HEK293 (cell line): Measurements from ENCODE around the gene TP53AIP1.

Source experiments
- CTCF ChIA-PET: fragments of 350-600 bp; formaldehyde crosslinking; extraction: SDS; loops from one replicate; lab custom pipeline; 2021; ENCODE audit warnings: antibody characterized with exemption; lab: Yijun Ruan, JAX
- POLR2A ChIA-PET: fragments of 300-600 bp; formaldehyde crosslinking; extraction: SDS; loops from one replicate; lab custom pipeline; 2020; ENCODE audit warnings: antibody characterized with exemption, inconsistent platforms; lab: Yijun Ruan, JAX
- H3K27ac ChIP-seq: fragments of 200-500 bp; sonication (Bioruptor generic); 2 replicates; pipeline ENCODE4 v1.5.1; 2014; ENCODE audit warnings: low read depth, low read length, control low read depth, inconsistent platforms; ENCODE audit errors: extremely low read depth
- H3K36me3 ChIP-seq, 2 experiments: fragments of 200-500 bp in 1 of 2; sonication (Bioruptor generic) in 1 of 2; 1 replicate in 1 of 2; 2 replicates in 1 of 2; pipeline ENCODE4 v1.5.1; 2014 to 2017; ENCODE audit warnings: inconsistent platforms in 2 of 2, low read length in 2 of 2; ENCODE audit not compliant: control insufficient read depth in 2 of 2, insufficient read depth in 1 of 2
- H3K4me1 ChIP-seq: fragments of 200-500 bp; sonication (Bioruptor generic); 2 replicates; pipeline ENCODE4 v1.5.1; 2014; ENCODE audit warnings: mild to moderate bottlenecking, low read length, inconsistent platforms; ENCODE audit not compliant: control insufficient read depth, insufficient read depth
- H3K4me3 ChIP-seq: 2 replicates; pipeline ENCODE4 v1.5.1; 2011; ENCODE audit warnings: low read depth, mild to moderate bottlenecking, control low read depth, low read length, moderate library complexity
- H3K9me3 ChIP-seq: fragments of 200-500 bp; sonication (Bioruptor generic); 2 replicates; pipeline ENCODE4 v1.5.1; 2014; ENCODE audit warnings: low read depth, low read length, inconsistent platforms; ENCODE audit not compliant: control insufficient read depth, insufficient read depth
- BCL11A ChIP-seq: fragments of 450-650 bp; formaldehyde crosslinking; IDR thresholded peaks from 2 replicates; pipeline ENCODE4 v1.5.1; 2016; ENCODE audit warnings: low read depth, missing biosample characterization, missing genetic modification characterization
- BCL11B ChIP-seq: fragments of 450-650 bp; formaldehyde crosslinking; IDR thresholded peaks from 2 replicates; pipeline ENCODE4 v1.5.1; 2016; ENCODE audit warnings: low read depth, missing biosample characterization, missing genetic modification characterization
- PRDM1 ChIP-seq: fragments of 450-650 bp; formaldehyde crosslinking; IDR thresholded peaks from 2 replicates; pipeline ENCODE4; 2016; ENCODE audit warnings: missing biosample characterization, missing genetic modification characterization
- REPIN1 ChIP-seq: fragments of 450-650 bp; formaldehyde crosslinking; IDR thresholded peaks from 2 replicates; pipeline ENCODE4 v1.5.1; 2017; ENCODE audit warnings: missing biosample characterization, missing genetic modification characterization, low read depth
- ZFHX2 ChIP-seq: fragments of 450-650 bp; formaldehyde crosslinking; conservative IDR thresholded peaks from 2 replicates; pipeline ENCODE4 v1.5.1; 2016; ENCODE audit warnings: missing biosample characterization, missing genetic modification characterization
- ZNF112 ChIP-seq: fragments of 450-650 bp; formaldehyde crosslinking; IDR thresholded peaks from 2 replicates; pipeline ENCODE4 v1.5.0; 2017; ENCODE audit warnings: missing biosample characterization, missing genetic modification characterization
- ZNF24 ChIP-seq: fragments of 450-650 bp; formaldehyde crosslinking; IDR thresholded peaks from 2 replicates; pipeline ENCODE4 v1.5.1; 2016; ENCODE audit warnings: missing biosample characterization, missing genetic modification characterization
- ZNF280C ChIP-seq: fragments of 450-650 bp; formaldehyde crosslinking; IDR thresholded peaks from 2 replicates; pipeline ENCODE4 v1.5.1; 2016; ENCODE audit warnings: missing biosample characterization, missing genetic modification characterization
- ZNF433 ChIP-seq: fragments of 450-650 bp; formaldehyde crosslinking; IDR thresholded peaks from 2 replicates; pipeline ENCODE4 v1.5.1; 2016; ENCODE audit warnings: missing biosample characterization, missing genetic modification characterization, low read depth
- ZNF585B ChIP-seq: fragments of 450-650 bp; formaldehyde crosslinking; IDR thresholded peaks from 2 replicates; pipeline ENCODE4 v1.5.1; 2016; ENCODE audit warnings: missing biosample characterization, missing genetic modification characterization
- ZNF629 ChIP-seq: fragments of 450-650 bp; formaldehyde crosslinking; IDR thresholded peaks from 2 replicates; pipeline ENCODE4 v1.5.1; 2017; ENCODE audit warnings: missing biosample characterization, missing genetic modification characterization
- ZNF660 ChIP-seq: fragments of 450-650 bp; IDR thresholded peaks from 2 replicates; pipeline ENCODE4 v1.5.1; 2018; ENCODE audit warnings: missing biosample characterization, mild to moderate bottlenecking, missing genetic modification characterization
- TF ChIP-seq, protein P1 (sequence below): fragments of 450-650 bp; formaldehyde crosslinking; IDR thresholded peaks from 2 replicates; pipeline ENCODE4 v1.5.1; 2016; ENCODE audit warnings: missing biosample characterization, missing genetic modification characterization, borderline replicate concordance

Gene TP53AIP1

DNA sequence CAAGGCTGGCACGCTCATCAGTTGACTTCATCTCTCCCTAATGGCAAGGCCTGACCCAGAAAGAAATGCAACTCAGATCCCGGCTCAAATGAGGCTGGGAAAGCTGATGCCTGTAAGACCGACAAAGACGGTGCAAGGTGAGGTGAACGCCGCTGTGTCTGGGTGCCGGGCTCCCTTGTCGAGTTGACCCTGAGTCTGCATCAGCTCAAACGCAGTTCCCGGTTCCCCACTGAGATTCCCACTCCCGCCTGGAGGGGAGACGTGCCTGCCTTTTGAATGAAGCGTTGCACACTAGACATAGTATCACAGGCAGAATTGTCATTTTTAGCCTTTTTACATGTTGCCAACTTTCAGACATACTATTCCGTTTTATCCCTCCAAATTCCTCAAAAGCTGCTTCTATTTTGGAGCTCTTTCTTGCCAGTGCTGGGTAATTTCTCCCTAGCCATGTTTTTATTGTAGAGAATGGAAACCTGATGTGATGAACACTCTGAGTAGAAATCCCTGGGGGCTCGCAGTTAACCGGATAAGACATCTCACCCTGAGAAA, 831 bp upstream of the TP53AIP1 start:
- ChIA-PET CTCF (interaction anchor here (1.6 to 1.7 kb wide), 2 partner anchors 51 to 57 kb away, joined by 3 to 7 read pairs; no protein-coding TSS in a partner anchor), POLR2A (no interaction called here)
- H3K4me3 ChIP-seq: no peak overlapping the region
- no peak overlapping the region for H3K27ac ChIP-seq
- no peaks in the 10 kb centered on the region for H3K36me3 ChIP-seq
- no peaks in the 10 kb centered on the region for H3K9me3 ChIP-seq
- TF ChIP-seq, protein P1, sequence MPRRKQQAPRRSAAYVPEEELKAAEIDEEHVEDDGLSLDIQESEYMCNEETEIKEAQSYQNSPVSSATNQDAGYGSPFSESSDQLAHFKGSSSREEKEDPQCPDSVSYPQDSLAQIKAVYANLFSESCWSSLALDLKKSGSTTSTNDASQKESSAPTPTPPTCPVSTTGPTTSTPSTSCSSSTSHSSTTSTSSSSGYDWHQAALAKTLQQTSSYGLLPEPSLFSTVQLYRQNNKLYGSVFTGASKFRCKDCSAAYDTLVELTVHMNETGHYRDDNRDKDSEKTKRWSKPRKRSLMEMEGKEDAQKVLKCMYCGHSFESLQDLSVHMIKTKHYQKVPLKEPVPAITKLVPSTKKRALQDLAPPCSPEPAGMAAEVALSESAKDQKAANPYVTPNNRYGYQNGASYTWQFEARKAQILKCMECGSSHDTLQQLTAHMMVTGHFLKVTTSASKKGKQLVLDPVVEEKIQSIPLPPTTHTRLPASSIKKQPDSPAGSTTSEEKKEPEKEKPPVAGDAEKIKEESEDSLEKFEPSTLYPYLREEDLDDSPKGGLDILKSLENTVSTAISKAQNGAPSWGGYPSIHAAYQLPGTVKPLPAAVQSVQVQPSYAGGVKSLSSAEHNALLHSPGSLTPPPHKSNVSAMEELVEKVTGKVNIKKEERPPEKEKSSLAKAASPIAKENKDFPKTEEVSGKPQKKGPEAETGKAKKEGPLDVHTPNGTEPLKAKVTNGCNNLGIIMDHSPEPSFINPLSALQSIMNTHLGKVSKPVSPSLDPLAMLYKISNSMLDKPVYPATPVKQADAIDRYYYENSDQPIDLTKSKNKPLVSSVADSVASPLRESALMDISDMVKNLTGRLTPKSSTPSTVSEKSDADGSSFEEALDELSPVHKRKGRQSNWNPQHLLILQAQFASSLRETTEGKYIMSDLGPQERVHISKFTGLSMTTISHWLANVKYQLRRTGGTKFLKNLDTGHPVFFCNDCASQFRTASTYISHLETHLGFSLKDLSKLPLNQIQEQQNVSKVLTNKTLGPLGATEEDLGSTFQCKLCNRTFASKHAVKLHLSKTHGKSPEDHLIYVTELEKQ (tag by site-specific recombination): no peak
- no peak for TF ChIP-seq PRDM1
- no peak for TF ChIP-seq ZNF112 (tag by site-specific recombination)
- no peak for TF ChIP-seq ZNF24
- no peak for TF ChIP-seq ZNF433 (tag by site-specific recombination)
- no peak for TF ChIP-seq BCL11B (tag by site-specific recombination)
- no peak for TF ChIP-seq ZNF280C (tag by site-specific recombination)
- no peaks in the 10 kb centered on the region for H3K4me1 ChIP-seq

GRCh38 chr11:128942272-128942612, 429 bp downstream of the TP53AIP1 start:
- Histone ChIP-seq H3K36me3 (no peaks in the 10 kb centered on the region), H3K27ac (no peak overlapping the region), H3K4me3 (no peak overlapping the region), H3K4me1 (no peaks in the 10 kb centered on the region), H3K9me3 (no peaks in the 10 kb centered on the region)
- TF ChIP-seq ZNF629 (tag by site-specific recombination) (no peak), ZNF660 (tag by site-specific recombination) (no peak)
- ChIA-PET POLR2A (no interaction called here), CTCF (interaction anchor here (0.6 to 1.1 kb wide), 2 partner anchors 58 to 647 kb away, joined by 3 to 6 read pairs; no protein-coding TSS in a partner anchor)

- POLR2A ChIA-PET: no interaction called here
- CTCF ChIA-PET: interaction anchor here (0.6 to 1.1 kb wide), 3 partner anchors 15 to 648 kb away, joined by 3 to 6 read pairs (median 3); no protein-coding TSS in a partner anchor
- no peak overlapping the region for H3K27ac ChIP-seq
Measured at GRCh38 chr11:128941573-128942271, 949 bp downstream of the TP53AIP1 start.

GRCh38 chr11:128941110-128941509, 1.6 kb downstream of the TP53AIP1 start:
- no peak overlapping the region for H3K4me3 ChIP-seq
- TF ChIP-seq BCL11A (no peak), ZNF585B (tag by site-specific recombination) (no peak)
- TF ChIP-seq, all 188 proteins: peak for 0
- CTCF ChIA-PET: interaction anchor here (1.1 kb wide), 1 partner anchor 15 kb away, joined by 3 read pairs; no protein-coding TSS in a partner anchor
- POLR2A ChIA-PET: no interaction called here
- H3K4me1 ChIP-seq: no peaks in the 10 kb centered on the region
- H3K36me3 ChIP-seq: no peaks in the 10 kb centered on the region
- H3K27ac ChIP-seq: no peak overlapping the region
- H3K9me3 ChIP-seq: no peaks in the 10 kb centered on the region

More at GRCh38 chr11:128941573-128942271, 949 bp downstream of the TP53AIP1 start:
- Histone ChIP-seq H3K4me3 (no peak overlapping the region), H3K9me3 (no peaks in the 10 kb centered on the region), H3K36me3 (no peaks in the 10 kb centered on the region), H3K4me1 (no peaks in the 10 kb centered on the region)
- 0 out of 2 replicates have a peak, but pooled peaks have one; percentile 9 for TF ChIP-seq ZFHX2 (tag by site-specific recombination)
- no peak for TF ChIP-seq REPIN1 (tag by site-specific recombination)
